ENCODE results near the gene THRB. TPM values are rescaled to one million over a fixed set of nuclear protein-coding genes. Genes with fewer than 3 reads are reported as not detected.

The THRB gene
- total and polyA plus RNA-seq, 9 of the 15 experiments (the other 6 are each of a cell fraction or from before 2014, with no cell fraction given), result 1.7 to 14.9 (median 6.9) TPM

GRCh38 chr3:24110051-24110450, 384.6 kb downstream of the THRB start:
- FAIRE-seq, result no peak
- ChIA-PET POLR2A (interaction anchor here (0.7 kb wide), 1 partner anchor 9 kb away, joined by 4 read pairs; no protein-coding TSS in a partner anchor), CTCF (ENCODE audit: low intra/inter-chr PET ratio) (no interaction called here)
- intact Hi-C loops (cut with micrococcal nuclease), result no loop called here
- no TSS peak for BruUV-seq (replicated peaks)
- Histone ChIP-seq H3K4me3 (no peak overlapping the region), H3K36me3 (ENCODE audit: control insufficient read depth, insufficient read depth, low read length) (no peaks in the 10 kb centered on the region), H3K4me1 (replicated peaks in 1 of 2; ENCODE audit: control insufficient read depth in 2 of 2, insufficient read depth in 2 of 2, low read length in 2 of 2) (no peaks in the 10 kb centered on the region), H3K9me3 (replicated peaks; ENCODE audit: control insufficient read depth, insufficient read depth, low read depth, low read length) (no peaks in the 10 kb centered on the region), H3K4me2 (ENCODE audit: insufficient read depth, low read length) (no peak overlapping the region), H3K27me3 (ENCODE audit: control insufficient read depth in 2 of 2, insufficient read depth in 2 of 2, low read length in 2 of 2) (peaks cover 0 to 3% of the 10 kb centered on the region in 2 experiments; a peak in 2 of 5 replicates), H2AFZ (ENCODE audit: low read depth, low read length) (no peak overlapping the region), H3K9me1 (ENCODE audit: control insufficient read depth, insufficient read depth, low read length) (no peaks in the 10 kb centered on the region), H3K79me2 (ENCODE audit: control insufficient read depth, insufficient read depth, low read length) (no peaks in the 10 kb centered on the region), H3K9ac (ENCODE audit: insufficient read depth in 1 of 2, low read depth in 2 of 2, low read length in 2 of 2) (no peak overlapping the region), H3K27ac (ENCODE audit: extremely low read depth, low read depth, low read length) (no peak overlapping the region), H4K20me1 (replicated peaks; ENCODE audit: control insufficient read depth, insufficient read depth, low read length) (no peaks in the 10 kb centered on the region)
- in situ Hi-C loops (cut with MboI), result no loop called here
- ATAC-seq, result no peak
- DNase-seq (ENCODE audit: extremely low read depth in 1 of 4, low spot score in 3 of 4), result no peak
- 0% methylated on average over 1 of the region's 1 CpG for WGBS (ENCODE audit: insufficient coverage, low coverage, missing lambda C conversion rate)
- no peak for TF ChIP-seq KDM2B (CRISPR knock-in tag; IDR thresholded peaks at IDR 0.05)
- no peak for TF ChIP-seq REST (IDR thresholded peaks at IDR 0.05; ENCODE audit: borderline replicate concordance)
- no peak for TF ChIP-seq REST (CRISPR knock-in tag; IDR thresholded peaks at IDR 0.05; ENCODE audit: low read depth)
- TF ChIP-seq NCOA4 (IDR thresholded peaks at IDR 0.05; ENCODE audit: partially characterized antibody), result no peak
- TF ChIP-seq COPS2 (conservative IDR thresholded peaks at IDR 0.05), result no peak
- TF ChIP-seq PHTF2 (CRISPR knock-in tag; IDR thresholded peaks at IDR 0.05), result no peak
- TF ChIP-seq ZNF785 (CRISPR knock-in tag; IDR thresholded peaks at IDR 0.05), result no peak
- TF ChIP-seq, protein P1, sequence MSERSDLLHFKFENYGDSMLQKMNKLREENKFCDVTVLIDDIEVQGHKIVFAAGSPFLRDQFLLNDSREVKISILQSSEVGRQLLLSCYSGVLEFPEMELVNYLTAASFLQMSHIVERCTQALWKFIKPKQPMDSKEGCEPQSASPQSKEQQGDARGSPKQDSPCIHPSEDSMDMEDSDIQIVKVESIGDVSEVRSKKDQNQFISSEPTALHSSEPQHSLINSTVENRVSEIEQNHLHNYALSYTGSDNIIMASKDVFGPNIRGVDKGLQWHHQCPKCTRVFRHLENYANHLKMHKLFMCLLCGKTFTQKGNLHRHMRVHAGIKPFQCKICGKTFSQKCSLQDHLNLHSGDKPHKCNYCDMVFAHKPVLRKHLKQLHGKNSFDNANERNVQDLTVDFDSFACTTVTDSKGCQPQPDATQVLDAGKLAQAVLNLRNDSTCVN (CRISPR knock-in tag; IDR thresholded peaks at IDR 0.05), result no peak
- no peak for TF ChIP-seq SMARCA4 (IDR thresholded peaks at IDR 0.05)
- no peak for TF ChIP-seq CUX1 (CRISPR knock-in tag; IDR thresholded peaks at IDR 0.05)

Data from K562 (cell line).